Activated naive CD8-positive, alpha-beta T cell (primary cell): ENCODE data around the gene C17orf50.

ENCODE experiments used
- H3K27ac Mint-ChIP-seq: one replicate; pipeline ENCODE4 v1.8.0; 2021; ENCODE audit warnings: mixed read lengths
- H3K27me3 Mint-ChIP-seq: one replicate; pipeline ENCODE4 v1.8.0; 2021; ENCODE audit warnings: mixed read lengths
- H3K36me3 Mint-ChIP-seq: one replicate; pipeline ENCODE4 v1.8.0; 2021; ENCODE audit warnings: mixed read lengths
- H3K4me1 Mint-ChIP-seq: one replicate; pipeline ENCODE4 v1.8.0; 2021; ENCODE audit warnings: low read depth, mixed read lengths
- H3K4me3 Mint-ChIP-seq: one replicate; pipeline ENCODE4 v1.8.0; 2021; ENCODE audit warnings: mild to moderate bottlenecking, mixed read lengths
- H3K9me3 Mint-ChIP-seq: one replicate; pipeline ENCODE4 v1.8.0; 2021; ENCODE audit warnings: low read depth, mixed read lengths

The C17orf50 gene

GRCh38 chr17:35729405-35729833 is 31.3 kb upstream of the C17orf50 start:
- Mint-ChIP-seq H3K4me1 (peaks cover 20% of the 10 kb centered on the region), H3K9me3 (no peaks in the 10 kb centered on the region), H3K27ac (no peak overlapping the region), H3K27me3 (no peaks in the 10 kb centered on the region), H3K36me3 (peaks cover 5% of the 10 kb centered on the region), H3K4me3 (no peak overlapping the region)

- Mint-ChIP-seq H3K27ac (no peak overlapping the region), H3K36me3 (peaks cover 5% of the 10 kb centered on the region), H3K4me1 (peaks cover 20% of the 10 kb centered on the region), H3K27me3 (no peaks in the 10 kb centered on the region), H3K9me3 (no peaks in the 10 kb centered on the region), H3K4me3 (peak overlapping the region; percentile 87)
Measured at GRCh38 chr17:35730400-35731005, 30.2 kb upstream of the C17orf50 start.

GRCh38 chr17:35731239-35731916 is 29.3 kb upstream of the C17orf50 start, which contains the start of gene RASL10B:
RASL10B (plus strand) TSS chr17:35731639; CDS start chr17:35735185, 3,546 bp downstream.
- peaks cover 5% of the 10 kb centered on the region for H3K36me3 Mint-ChIP-seq

GRCh38 chr17:35731917-35732805 is 28.5 kb upstream of the C17orf50 start:
- Mint-ChIP-seq H3K27ac (no peak overlapping the region), H3K9me3 (no peaks in the 10 kb centered on the region), H3K36me3 (peaks cover 5% of the 10 kb centered on the region), H3K27me3 (no peaks in the 10 kb centered on the region), H3K4me1 (peaks cover 20% of the 10 kb centered on the region), H3K4me3 (peak overlapping the region; percentile 80)

More at GRCh38 chr17:35731239-35731916, 29.3 kb upstream of the C17orf50 start, which contains the start of gene RASL10B:
- Mint-ChIP-seq H3K4me3 (peak within 1 kb of the TSS; percentile 87), H3K27me3 (no peaks in the 10 kb centered on the region), H3K4me1 (peaks cover 20% of the 10 kb centered on the region), H3K9me3 (no peaks in the 10 kb centered on the region), H3K27ac (peak within 1 kb of the TSS; percentile 58)

- peaks cover 4% of the 10 kb centered on the region for H3K36me3 Mint-ChIP-seq
- H3K4me1 Mint-ChIP-seq, result peaks cover 20% of the 10 kb centered on the region
- no peaks in the 10 kb centered on the region for H3K27me3 Mint-ChIP-seq
- H3K27ac Mint-ChIP-seq, result no peak overlapping the region
- no peaks in the 10 kb centered on the region for H3K9me3 Mint-ChIP-seq
- H3K4me3 Mint-ChIP-seq, result peak overlapping the region; percentile 80
Measured at GRCh38 chr17:35732806-35733136, 27.9 kb upstream of the C17orf50 start.

GRCh38 chr17:35733366-35733765 is 27.3 kb upstream of the C17orf50 start:
- peaks cover 20% of the 10 kb centered on the region for H3K4me1 Mint-ChIP-seq
- H3K27ac Mint-ChIP-seq, result no peak overlapping the region
- no peaks in the 10 kb centered on the region for H3K36me3 Mint-ChIP-seq
- H3K27me3 Mint-ChIP-seq, result no peaks in the 10 kb centered on the region
- no peaks in the 10 kb centered on the region for H3K9me3 Mint-ChIP-seq
- H3K4me3 Mint-ChIP-seq, result peak overlapping the region; percentile 80

GRCh38 chr17:35734396-35734795 is 26.3 kb upstream of the C17orf50 start:
- H3K4me3 Mint-ChIP-seq, result no peak overlapping the region
- H3K9me3 Mint-ChIP-seq, result no peaks in the 10 kb centered on the region
- no peak overlapping the region for H3K27ac Mint-ChIP-seq
- no peaks in the 10 kb centered on the region for H3K27me3 Mint-ChIP-seq
- H3K4me1 Mint-ChIP-seq, result peaks cover 17% of the 10 kb centered on the region
- H3K36me3 Mint-ChIP-seq, result no peaks in the 10 kb centered on the region

- Mint-ChIP-seq H3K4me1 (peaks cover 10% of the 10 kb centered on the region), H3K36me3 (no peaks in the 10 kb centered on the region), H3K27me3 (peaks cover 3% of the 10 kb centered on the region), H3K4me3 (no peak overlapping the region), H3K27ac (no peak overlapping the region), H3K9me3 (no peaks in the 10 kb centered on the region)
Measured at GRCh38 chr17:35735036-35735805, 25.5 kb upstream of the C17orf50 start.

GRCh38 chr17:35736236-35736635 is 24.5 kb upstream of the C17orf50 start:
- no peak overlapping the region for H3K4me3 Mint-ChIP-seq
- H3K27ac Mint-ChIP-seq, result no peak overlapping the region
- no peaks in the 10 kb centered on the region for H3K36me3 Mint-ChIP-seq
- peaks cover 6% of the 10 kb centered on the region for H3K27me3 Mint-ChIP-seq
- H3K4me1 Mint-ChIP-seq, result peaks cover 3% of the 10 kb centered on the region
- H3K9me3 Mint-ChIP-seq, result no peaks in the 10 kb centered on the region

GRCh38 chr17:35738519-35739133 is 22.1 kb upstream of the C17orf50 start:
- peaks cover 7% of the 10 kb centered on the region for H3K4me1 Mint-ChIP-seq
- no peaks in the 10 kb centered on the region for H3K9me3 Mint-ChIP-seq
- H3K36me3 Mint-ChIP-seq, result no peaks in the 10 kb centered on the region
- H3K4me3 Mint-ChIP-seq, result no peak overlapping the region
- H3K27me3 Mint-ChIP-seq, result peaks cover 12% of the 10 kb centered on the region
- no peak overlapping the region for H3K27ac Mint-ChIP-seq

- H3K36me3 Mint-ChIP-seq, result no peaks in the 10 kb centered on the region
- no peak overlapping the region for H3K4me3 Mint-ChIP-seq
- H3K4me1 Mint-ChIP-seq, result peaks cover 7% of the 10 kb centered on the region
- no peaks in the 10 kb centered on the region for H3K9me3 Mint-ChIP-seq
- H3K27me3 Mint-ChIP-seq, result peaks cover 18% of the 10 kb centered on the region
- no peak overlapping the region for H3K27ac Mint-ChIP-seq
Measured at GRCh38 chr17:35740216-35740615, 20.5 kb upstream of the C17orf50 start.

- Mint-ChIP-seq H3K27me3 (peaks cover 18% of the 10 kb centered on the region), H3K36me3 (no peaks in the 10 kb centered on the region), H3K4me1 (peaks cover 7% of the 10 kb centered on the region), H3K9me3 (no peaks in the 10 kb centered on the region), H3K27ac (no peak overlapping the region), H3K4me3 (peak overlapping the region; percentile 77)
Measured at GRCh38 chr17:35740997-35741931, 19.4 kb upstream of the C17orf50 start.

- no peaks in the 10 kb centered on the region for H3K9me3 Mint-ChIP-seq
- no peak overlapping the region for H3K4me3 Mint-ChIP-seq
- H3K27ac Mint-ChIP-seq, result no peak overlapping the region
- no peaks in the 10 kb centered on the region for H3K36me3 Mint-ChIP-seq
- peaks cover 7% of the 10 kb centered on the region for H3K4me1 Mint-ChIP-seq
- H3K27me3 Mint-ChIP-seq, result peaks cover 18% of the 10 kb centered on the region
Measured at GRCh38 chr17:35742496-35742895, 18.2 kb upstream of the C17orf50 start.
